ENCODE results near the gene KRT7. TPM values are rescaled to one million over a fixed set of nuclear protein-coding genes. Genes with fewer than 3 reads are reported as not detected.

KRT7 gene
- total RNA-seq, 1 donor = 27.9 TPM

DNA sequence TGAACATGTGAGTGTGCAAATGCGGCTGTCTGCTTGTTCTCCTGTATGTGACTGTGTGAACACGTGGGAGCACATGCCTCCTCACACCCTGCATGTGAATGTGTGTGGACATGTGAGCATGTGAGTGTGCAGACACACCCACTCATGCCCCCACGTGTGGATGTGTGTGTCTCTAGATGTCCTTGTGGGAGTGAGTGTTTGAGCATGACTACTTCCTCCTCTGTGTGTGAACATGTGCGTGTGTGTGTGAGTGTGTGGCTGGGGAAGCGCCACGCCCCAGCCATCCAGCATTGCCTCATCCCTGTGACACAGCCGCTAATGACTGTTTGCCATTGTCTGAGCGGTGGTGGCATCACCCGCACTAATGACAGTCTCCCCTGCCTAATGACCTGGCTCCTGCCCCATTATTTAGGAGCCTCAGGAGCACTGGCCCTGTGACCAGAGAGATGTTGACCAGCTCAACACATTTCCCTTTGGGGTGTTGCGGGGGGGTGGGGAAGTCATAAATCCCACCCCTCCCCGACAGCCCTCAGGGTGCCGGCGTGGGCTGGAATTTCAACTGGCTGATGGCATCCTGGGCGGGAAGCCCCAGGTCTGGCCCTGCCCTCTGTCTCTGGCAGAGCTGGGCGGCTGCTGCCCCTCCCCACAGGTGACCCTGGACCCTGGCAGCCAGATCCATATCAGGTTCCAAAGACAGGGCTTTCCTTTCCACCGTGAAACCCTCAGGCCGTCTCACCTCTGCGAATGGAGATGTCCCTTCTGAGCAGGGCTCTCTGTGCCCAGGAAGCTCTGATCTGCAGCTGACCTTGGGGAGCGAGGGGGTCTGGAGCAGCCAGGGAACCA, 29.7 kb upstream of the KRT7 start:
- peak; percentile 94 for DNase-seq (ENCODE audit: insufficient read length, low spot score, missing footprints)
- Histone ChIP-seq H3K9me3 (ENCODE audit: low read depth, low read length) (no peaks in the 10 kb centered on the region), H3K79me2 (ENCODE audit: insufficient read depth, low read length) (no peaks in the 10 kb centered on the region), H3K27ac (ENCODE audit: low read depth, low read length) (peak overlapping the region; percentile 87), H3K36me3 (ENCODE audit: insufficient read depth, low read length) (no peaks in the 10 kb centered on the region), H2AFZ (ENCODE audit: low read length) (no peak overlapping the region), H3K27me3 (ENCODE audit: insufficient read depth, low read length) (no peaks in the 10 kb centered on the region), H3K4me2 (ENCODE audit: insufficient read depth, low read length) (peak overlapping the region; percentile 61), H3K4me3 (ENCODE audit: insufficient read depth, low read length) (peak overlapping the region; percentile 56), H4K20me1 (ENCODE audit: insufficient read depth, low read length) (no peaks in the 10 kb centered on the region), H3K4me1 (ENCODE audit: insufficient read depth, low read length) (peaks cover 62% of the 10 kb centered on the region)
- TF ChIP-seq, protein P1, sequence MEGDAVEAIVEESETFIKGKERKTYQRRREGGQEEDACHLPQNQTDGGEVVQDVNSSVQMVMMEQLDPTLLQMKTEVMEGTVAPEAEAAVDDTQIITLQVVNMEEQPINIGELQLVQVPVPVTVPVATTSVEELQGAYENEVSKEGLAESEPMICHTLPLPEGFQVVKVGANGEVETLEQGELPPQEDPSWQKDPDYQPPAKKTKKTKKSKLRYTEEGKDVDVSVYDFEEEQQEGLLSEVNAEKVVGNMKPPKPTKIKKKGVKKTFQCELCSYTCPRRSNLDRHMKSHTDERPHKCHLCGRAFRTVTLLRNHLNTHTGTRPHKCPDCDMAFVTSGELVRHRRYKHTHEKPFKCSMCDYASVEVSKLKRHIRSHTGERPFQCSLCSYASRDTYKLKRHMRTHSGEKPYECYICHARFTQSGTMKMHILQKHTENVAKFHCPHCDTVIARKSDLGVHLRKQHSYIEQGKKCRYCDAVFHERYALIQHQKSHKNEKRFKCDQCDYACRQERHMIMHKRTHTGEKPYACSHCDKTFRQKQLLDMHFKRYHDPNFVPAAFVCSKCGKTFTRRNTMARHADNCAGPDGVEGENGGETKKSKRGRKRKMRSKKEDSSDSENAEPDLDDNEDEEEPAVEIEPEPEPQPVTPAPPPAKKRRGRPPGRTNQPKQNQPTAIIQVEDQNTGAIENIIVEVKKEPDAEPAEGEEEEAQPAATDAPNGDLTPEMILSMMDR (IDR thresholded peaks at IDR 0.05; ENCODE audit: extremely low read depth, low read depth, low read length) = no peak

DNA sequence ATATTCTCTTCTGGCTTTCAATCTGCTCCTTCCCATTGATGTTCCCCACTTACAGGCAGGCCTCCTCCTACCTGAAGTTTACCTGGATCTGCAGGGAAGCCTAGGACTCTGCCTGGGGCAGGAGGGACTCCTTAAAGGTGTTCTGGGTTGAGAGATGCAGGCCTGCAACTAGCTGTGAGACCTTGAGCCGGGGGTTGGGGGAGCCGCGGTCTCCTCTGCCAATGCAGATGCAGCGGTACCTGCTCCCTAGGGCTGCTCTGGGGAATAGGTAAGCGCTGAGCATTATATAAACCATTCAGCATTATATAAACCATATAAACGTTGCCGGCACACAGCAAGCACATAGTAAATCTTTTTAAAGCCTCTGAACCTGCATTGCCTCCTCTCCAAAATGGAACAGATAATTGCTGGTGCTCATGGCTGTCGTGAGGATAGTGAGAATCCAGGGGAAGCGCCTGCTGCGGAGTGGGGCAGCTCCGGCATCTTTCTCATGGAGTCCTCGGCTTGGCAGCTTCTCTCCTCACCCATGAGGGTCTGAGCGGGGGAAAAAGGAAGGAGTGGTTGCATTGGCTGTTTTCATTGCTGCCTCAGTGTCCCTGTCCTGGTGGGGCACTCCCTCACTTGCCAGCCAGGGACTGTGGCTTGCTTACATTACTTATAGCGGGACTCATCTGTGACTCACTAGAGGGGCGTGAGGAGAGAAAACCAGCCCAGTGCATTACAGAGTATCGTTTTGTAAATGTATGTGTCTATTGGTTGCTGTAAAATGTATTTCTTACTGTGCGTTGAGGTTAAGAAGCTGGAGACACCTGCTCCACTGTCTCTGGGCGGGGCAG, 28.7 kb upstream of the KRT7 start:
- H3K4me1 ChIP-seq (ENCODE audit: insufficient read depth, low read length) = peaks cover 61% of the 10 kb centered on the region
- DNase-seq (ENCODE audit: insufficient read length, low spot score, missing footprints) = peak; percentile 93
- TF ChIP-seq, protein P1 (IDR thresholded peaks at IDR 0.05; ENCODE audit: extremely low read depth, low read depth, low read length) = no peak

DNA sequence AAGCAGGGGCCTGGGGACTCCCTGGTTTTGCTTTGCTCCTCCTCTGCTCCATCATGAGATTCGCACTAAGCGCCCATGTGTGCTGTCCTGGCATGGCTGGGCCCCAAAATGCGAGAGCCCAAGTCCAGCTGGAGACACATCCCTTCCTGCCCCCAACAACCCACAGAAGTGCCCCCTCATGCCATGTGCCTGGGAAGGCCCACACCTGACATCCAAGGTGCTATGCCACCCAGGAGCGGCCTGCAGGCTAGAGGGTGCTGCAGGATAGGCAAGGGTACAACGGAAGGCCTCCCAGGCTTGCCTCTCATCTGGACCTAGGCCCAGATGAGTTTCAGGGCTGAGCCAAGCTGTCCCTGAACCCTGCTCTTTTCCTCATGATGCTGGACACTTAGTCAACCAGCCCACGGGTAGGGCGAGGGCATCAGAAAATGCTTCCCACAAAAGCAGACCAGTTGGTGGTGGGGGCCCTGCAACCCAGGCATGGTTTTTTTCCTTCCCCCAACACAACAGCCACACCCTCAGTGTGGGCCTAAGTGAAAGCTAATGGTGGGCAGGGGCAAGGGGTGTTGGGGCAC, 28.0 kb upstream of the KRT7 start:
- H2AFZ ChIP-seq (ENCODE audit: low read length) = no peak overlapping the region
- no peak overlapping the region for H3K4me3 ChIP-seq (ENCODE audit: insufficient read depth, low read length)
- H3K4me1 ChIP-seq (ENCODE audit: insufficient read depth, low read length) = peaks cover 63% of the 10 kb centered on the region
- no peaks in the 10 kb centered on the region for H3K79me2 ChIP-seq (ENCODE audit: insufficient read depth, low read length)
- TF ChIP-seq, protein P1 (IDR thresholded peaks at IDR 0.05; ENCODE audit: extremely low read depth, low read depth, low read length) = no peak
- H3K27ac ChIP-seq (ENCODE audit: low read depth, low read length) = peak overlapping the region; percentile 12
- peak; percentile 26 for DNase-seq (ENCODE audit: insufficient read length, low spot score, missing footprints)
- no peaks in the 10 kb centered on the region for H3K9me3 ChIP-seq (ENCODE audit: low read depth, low read length)
- H3K4me2 ChIP-seq (ENCODE audit: insufficient read depth, low read length) = no peak overlapping the region
- H3K36me3 ChIP-seq (ENCODE audit: insufficient read depth, low read length) = no peaks in the 10 kb centered on the region
- no peaks in the 10 kb centered on the region for H4K20me1 ChIP-seq (ENCODE audit: insufficient read depth, low read length)
- H3K27me3 ChIP-seq (ENCODE audit: insufficient read depth, low read length) = no peaks in the 10 kb centered on the region

More for the DNA sequence above, 28.7 kb upstream of the KRT7 start:
- H3K79me2 ChIP-seq (ENCODE audit: insufficient read depth, low read length) = no peaks in the 10 kb centered on the region
- H3K36me3 ChIP-seq (ENCODE audit: insufficient read depth, low read length) = no peaks in the 10 kb centered on the region
- H4K20me1 ChIP-seq (ENCODE audit: insufficient read depth, low read length) = no peaks in the 10 kb centered on the region
- no peak overlapping the region for H3K4me3 ChIP-seq (ENCODE audit: insufficient read depth, low read length)
- no peaks in the 10 kb centered on the region for H3K27me3 ChIP-seq (ENCODE audit: insufficient read depth, low read length)
- H3K9me3 ChIP-seq (ENCODE audit: low read depth, low read length) = no peaks in the 10 kb centered on the region
- H3K4me2 ChIP-seq (ENCODE audit: insufficient read depth, low read length) = no peak overlapping the region
- peak overlapping the region; percentile 87 for H3K27ac ChIP-seq (ENCODE audit: low read depth, low read length)
- no peak overlapping the region for H2AFZ ChIP-seq (ENCODE audit: low read length)
